Endothelial cell (in vitro differentiated cells): ENCODE measurements around the gene CA10. TPM values are rescaled to one million over a fixed set of nuclear protein-coding genes. Genes with fewer than 3 reads are reported as not detected.
A peak's percentile ranks its signal among the peaks of the same experiment; 100 is the strongest.

Experiments used
- DNase-seq: peaks from one replicate; pipeline ENCODE4 v3.0.0; 2021; ENCODE audit warnings: low spot score
- H3K27ac Mint-ChIP-seq: one replicate; pipeline ENCODE4 v1.8.0; 2021; ENCODE audit warnings: mixed read lengths, inconsistent platforms; ENCODE audit not compliant: unreplicated experiment
- H3K27me3 Mint-ChIP-seq: one replicate; pipeline ENCODE4 v1.8.0; 2021; ENCODE audit warnings: mild to moderate bottlenecking, moderate library complexity, mixed read lengths, inconsistent platforms; ENCODE audit not compliant: unreplicated experiment
- H3K36me3 Mint-ChIP-seq: one replicate; pipeline ENCODE4 v1.8.0; 2021; ENCODE audit warnings: mild to moderate bottlenecking, low read depth, mixed read lengths, inconsistent platforms; ENCODE audit not compliant: unreplicated experiment
- H3K4me1 Mint-ChIP-seq: one replicate; pipeline ENCODE4 v1.8.0; 2021; ENCODE audit warnings: mild to moderate bottlenecking, mixed read lengths, inconsistent platforms; ENCODE audit not compliant: unreplicated experiment
- H3K4me3 Mint-ChIP-seq: one replicate; pipeline ENCODE4 v1.8.0; 2021; ENCODE audit warnings: mild to moderate bottlenecking, mixed read lengths, inconsistent platforms; ENCODE audit not compliant: unreplicated experiment
- H3K9me3 Mint-ChIP-seq: one replicate; pipeline ENCODE4 v1.8.0; 2021; ENCODE audit warnings: mixed read lengths, inconsistent platforms; ENCODE audit not compliant: unreplicated experiment
- CTCF ChIP-seq: fragments of 200-600 bp; sonication (generic); IDR thresholded peaks from one replicate; pipeline ENCODE4 v1.5.0; 2021; ENCODE audit warnings: antibody characterized with exemption; ENCODE audit not compliant: unreplicated experiment
- total RNA-seq: library from RNA; stranded (reverse); fragmentation: NEBNext Ultra II Directional; extraction: Animal tissue kit (Norgen Biotek cat#: 25700); gene quantifications from one replicate; pipeline ENCODE4 v1.2.1, GENCODE V29; 2021; ENCODE audit not compliant: unreplicated experiment

The CA10 gene
- total RNA-seq, 1 donor from 2014 or later, result not detected

GRCh38 chr17:51636291-51636690 is 522.2 kb downstream of the CA10 start:
- no peaks in the 10 kb centered on the region for H3K4me1 Mint-ChIP-seq

GRCh38 chr17:51630101-51630671 is 528.3 kb downstream of the CA10 start:
- H3K4me1 Mint-ChIP-seq, result no peaks in the 10 kb centered on the region

More at GRCh38 chr17:51636291-51636690, 522.2 kb downstream of the CA10 start:
- Mint-ChIP-seq H3K36me3 (no peaks in the 10 kb centered on the region), H3K27ac (no peak overlapping the region), H3K4me3 (no peak overlapping the region), H3K9me3 (no peaks in the 10 kb centered on the region), H3K27me3 (peaks cover 3% of the 10 kb centered on the region)
- TF ChIP-seq CTCF, result no peak
- DNase-seq, result peak; percentile 10

GRCh38 chr17:51629232-51629631 is 529.3 kb downstream of the CA10 start:
- no peak for TF ChIP-seq CTCF
- no peak overlapping the region for H3K27ac Mint-ChIP-seq
- no peaks in the 10 kb centered on the region for H3K9me3 Mint-ChIP-seq
- no peak for DNase-seq
- no peaks in the 10 kb centered on the region for H3K4me1 Mint-ChIP-seq
- no peak overlapping the region for H3K4me3 Mint-ChIP-seq
- peaks cover 5% of the 10 kb centered on the region for H3K27me3 Mint-ChIP-seq
- H3K36me3 Mint-ChIP-seq, result no peaks in the 10 kb centered on the region

More at GRCh38 chr17:51630101-51630671, 528.3 kb downstream of the CA10 start:
- TF ChIP-seq CTCF, result no peak
- Mint-ChIP-seq H3K36me3 (no peaks in the 10 kb centered on the region), H3K27ac (no peak overlapping the region), H3K4me3 (no peak overlapping the region), H3K27me3 (peaks cover 5% of the 10 kb centered on the region), H3K9me3 (no peaks in the 10 kb centered on the region)
- no peak for DNase-seq

- no peak overlapping the region for H3K4me3 Mint-ChIP-seq
- H3K27ac Mint-ChIP-seq, result no peak overlapping the region
- no peaks in the 10 kb centered on the region for H3K9me3 Mint-ChIP-seq
- TF ChIP-seq CTCF, result no peak
- no peaks in the 10 kb centered on the region for H3K4me1 Mint-ChIP-seq
- no peak for DNase-seq
- H3K36me3 Mint-ChIP-seq, result no peaks in the 10 kb centered on the region
- peaks cover 3% of the 10 kb centered on the region for H3K27me3 Mint-ChIP-seq
These were observed 530.7 kb downstream of the CA10 start for GRCh38 chr17:51627779-51628178.

- DNase-seq, result no peak
- Mint-ChIP-seq H3K4me1 (no peaks in the 10 kb centered on the region), H3K27ac (no peak overlapping the region)
These were observed 540.0 kb downstream of the CA10 start for GRCh38 chr17:51618476-51618875.

More at GRCh38 chr17:51618476-51618875, 540.0 kb downstream of the CA10 start:
- Mint-ChIP-seq H3K9me3 (no peaks in the 10 kb centered on the region), H3K27me3 (no peaks in the 10 kb centered on the region), H3K4me3 (no peak overlapping the region), H3K36me3 (no peaks in the 10 kb centered on the region)
- no peak for TF ChIP-seq CTCF
